ENCODE measurements around the gene PRKCZ. TPM values are rescaled to one million over a fixed set of nuclear protein-coding genes. Genes with fewer than 3 reads are reported as not detected.

The PRKCZ gene
- total RNA-seq, 4 donors from 2014 or later, result 0.49 to 1.9 (median 1.1) TPM; not detected in 1

GRCh38 chr1:2148691-2149090 lies 98.5 kb downstream of the PRKCZ start:
- no peak for TF ChIP-seq CTCF (IDR thresholded peaks at IDR 0.05; ENCODE audit: low read depth)

- no peak for TF ChIP-seq CTCF (IDR thresholded peaks at IDR 0.05; ENCODE audit: low read depth)
Measured at GRCh38 chr1:2150801-2151200, 100.6 kb downstream of the PRKCZ start.

GRCh38 chr1:2151252-2151651 lies 101.0 kb downstream of the PRKCZ start:
- TF ChIP-seq CTCF (IDR thresholded peaks at IDR 0.05; ENCODE audit: low read depth), result no peak

- TF ChIP-seq CTCF (IDR thresholded peaks at IDR 0.05; ENCODE audit: low read depth), result no peak
Measured at GRCh38 chr1:2151911-2152310, 101.7 kb downstream of the PRKCZ start.

- no peak for TF ChIP-seq CTCF (IDR thresholded peaks at IDR 0.05; ENCODE audit: low read depth)
Measured at GRCh38 chr1:2152954-2153353, 102.7 kb downstream of the PRKCZ start.

GRCh38 chr1:2154022-2154421 lies 103.8 kb downstream of the PRKCZ start:
- TF ChIP-seq CTCF (IDR thresholded peaks at IDR 0.05; ENCODE audit: low read depth), result no peak

- TF ChIP-seq CTCF (IDR thresholded peaks at IDR 0.05; ENCODE audit: low read depth), result no peak
Measured at GRCh38 chr1:2155147-2155598, 105.0 kb downstream of the PRKCZ start.

Measured in subcutaneous adipose tissue (tissue), 4 donors.